IPS-18c (cell line): Measurements from ENCODE around the gene NOTCH4.
A peak's percentile ranks its signal among the peaks of the same experiment; 100 is the strongest.
"Not testable (repeated sequence)": the region's sequence is repeated elsewhere in the genome, so short reads cannot be mapped to it uniquely, and the experiment has no call there.

Experiments used
- H3K4me3 ChIP-seq: 2 replicates; pipeline ENCODE4 v1.7.0; 2013; ENCODE audit warnings: low read depth, mild to moderate bottlenecking, low read length, moderate library complexity; ENCODE audit not compliant: insufficient read depth
- H3K9me3 ChIP-seq: one replicate; pipeline ENCODE4 v1.6.1; 2013; ENCODE audit warnings: mild to moderate bottlenecking, low read length, moderate library complexity; ENCODE audit not compliant: control insufficient read depth, insufficient read depth

NOTCH4 gene

DNA sequence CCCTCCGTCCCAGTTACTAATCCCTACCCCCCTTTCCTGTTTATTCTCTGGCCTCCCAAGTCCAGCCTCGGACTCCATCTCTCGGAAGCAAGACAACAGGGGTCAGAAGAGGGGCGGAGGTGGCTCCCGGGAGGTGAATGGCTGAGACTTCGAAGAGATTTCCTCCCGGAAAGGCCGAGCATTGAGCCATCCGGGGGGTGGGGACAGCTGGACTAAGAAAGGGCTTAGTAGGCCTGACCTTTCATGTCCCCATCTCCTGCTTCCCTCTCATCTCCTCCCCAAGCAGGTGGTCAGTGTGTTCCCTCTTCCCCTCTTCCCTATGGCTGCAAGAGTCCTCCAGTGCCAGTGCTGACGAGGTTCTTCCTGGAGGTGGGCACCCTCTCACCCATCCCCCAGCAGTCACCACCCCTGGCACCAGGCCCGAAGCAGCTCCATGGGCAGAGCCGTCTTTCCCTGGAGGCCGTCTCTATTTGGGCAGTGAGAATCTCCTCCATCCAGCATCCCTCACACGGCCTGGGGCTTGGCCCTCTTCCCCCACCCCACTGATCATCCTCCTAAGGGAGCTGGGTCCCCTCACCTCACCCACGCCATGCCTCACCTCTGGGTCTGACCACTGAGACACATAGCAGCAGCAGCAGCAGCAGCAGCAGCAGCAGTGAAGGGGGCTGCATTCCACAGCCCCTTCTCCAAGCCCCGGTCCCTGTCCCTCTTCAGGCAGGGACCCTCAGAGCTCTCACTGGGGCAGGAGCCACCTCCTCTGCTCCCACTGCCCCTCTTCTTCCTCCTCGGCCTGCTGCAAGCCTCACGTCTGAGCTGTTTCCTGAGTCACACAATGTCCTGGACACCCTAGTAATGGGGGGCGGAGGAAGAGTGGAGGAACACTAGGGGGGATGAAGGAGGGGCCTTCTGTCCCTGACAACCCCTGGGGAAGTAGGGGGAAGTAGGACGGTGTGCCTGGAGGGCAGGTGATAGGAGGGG is at the start of gene NOTCH4:
NOTCH4 (minus strand) TSS at position 810 of the 978 bp plus-strand sequence; CDS start at position 671, 139 bp downstream.
- H3K4me3 ChIP-seq = no peak within 1 kb of the TSS
- no peaks in the 10 kb centered on the region for H3K9me3 ChIP-seq

DNA sequence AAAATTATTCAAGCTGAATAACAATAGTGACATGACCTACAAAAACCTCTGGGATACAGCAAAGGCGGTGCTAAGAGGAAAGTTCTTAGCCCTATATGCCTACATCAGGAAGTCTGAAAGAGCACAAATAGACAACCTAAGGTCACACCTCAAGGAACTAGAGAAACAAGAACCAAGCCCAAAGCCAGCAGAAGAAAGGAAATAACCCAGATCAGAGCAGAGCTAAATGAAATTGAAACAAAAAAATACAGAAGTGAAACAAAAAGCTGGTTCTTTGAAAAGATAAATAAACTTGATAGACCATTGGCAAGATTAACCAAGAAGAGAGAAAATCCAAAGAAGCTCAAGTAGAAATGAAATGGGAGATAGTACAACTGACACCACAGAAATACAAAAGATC is 47.6 kb upstream of the NOTCH4 start:
- no peak overlapping the region for H3K4me3 ChIP-seq
- H3K9me3 ChIP-seq = no peaks in the 10 kb centered on the region

DNA sequence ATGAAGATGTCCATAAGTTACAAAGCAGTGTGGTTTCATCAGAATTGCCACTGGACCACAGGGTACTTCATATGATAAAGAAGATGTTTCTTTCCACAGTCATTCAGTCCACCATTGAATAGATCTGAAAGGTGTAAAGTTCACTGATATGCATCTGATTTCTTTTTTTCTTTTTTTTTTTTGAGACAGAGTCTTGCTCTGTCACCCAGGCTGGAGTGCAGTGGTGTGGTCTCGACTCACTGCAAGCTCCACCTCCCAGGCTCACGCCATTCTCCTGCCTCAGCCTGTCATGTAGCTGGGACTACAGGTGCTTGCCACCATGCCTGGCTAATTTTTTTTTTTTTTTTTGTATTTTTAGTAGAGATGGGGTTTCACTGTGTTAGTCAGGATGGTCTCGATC is 44.6 kb upstream of the NOTCH4 start:
- H3K4me3 ChIP-seq, H3K9me3 ChIP-seq: not testable (repeated sequence)

DNA sequence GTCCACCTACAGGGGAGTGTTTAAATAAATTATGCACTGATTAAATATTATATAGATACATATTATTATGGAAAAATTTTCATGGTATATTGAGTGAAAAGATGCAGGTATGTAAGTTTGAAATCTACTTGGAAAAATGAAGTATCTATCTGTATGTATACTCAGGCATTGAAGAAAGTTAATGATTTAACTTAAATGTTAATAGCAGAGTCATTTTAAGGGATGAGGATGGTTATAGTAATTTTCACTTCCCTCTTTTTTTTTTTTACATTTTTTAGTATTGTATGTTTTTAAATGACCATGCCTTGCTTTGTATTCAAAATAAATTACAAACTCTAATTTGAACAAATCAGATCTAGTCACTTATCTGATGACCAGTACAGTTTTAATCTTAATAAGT is 43.2 kb upstream of the NOTCH4 start:
- Histone ChIP-seq H3K4me3 (no peak overlapping the region), H3K9me3 (no peaks in the 10 kb centered on the region)

DNA sequence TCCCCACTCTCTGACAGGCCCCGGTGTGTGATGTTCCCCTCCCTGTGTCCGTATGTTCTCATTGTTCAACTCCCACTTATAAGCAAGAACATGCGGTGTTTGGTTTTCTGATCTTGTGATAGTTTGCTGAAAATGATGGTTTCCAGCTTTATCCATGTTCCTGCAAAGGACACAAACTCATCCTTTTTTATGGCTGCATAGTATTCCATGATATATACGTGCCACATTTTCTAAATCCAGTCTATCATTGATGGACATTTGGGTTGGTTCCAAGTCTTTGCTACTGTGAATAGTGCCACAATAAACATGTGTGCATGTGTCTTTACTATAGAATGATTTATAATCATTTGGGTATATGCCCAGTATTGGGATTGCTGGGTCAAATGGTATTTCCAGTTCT is 33.4 kb upstream of the NOTCH4 start:
- H3K9me3 ChIP-seq, H3K4me3 ChIP-seq: not testable (repeated sequence)

DNA sequence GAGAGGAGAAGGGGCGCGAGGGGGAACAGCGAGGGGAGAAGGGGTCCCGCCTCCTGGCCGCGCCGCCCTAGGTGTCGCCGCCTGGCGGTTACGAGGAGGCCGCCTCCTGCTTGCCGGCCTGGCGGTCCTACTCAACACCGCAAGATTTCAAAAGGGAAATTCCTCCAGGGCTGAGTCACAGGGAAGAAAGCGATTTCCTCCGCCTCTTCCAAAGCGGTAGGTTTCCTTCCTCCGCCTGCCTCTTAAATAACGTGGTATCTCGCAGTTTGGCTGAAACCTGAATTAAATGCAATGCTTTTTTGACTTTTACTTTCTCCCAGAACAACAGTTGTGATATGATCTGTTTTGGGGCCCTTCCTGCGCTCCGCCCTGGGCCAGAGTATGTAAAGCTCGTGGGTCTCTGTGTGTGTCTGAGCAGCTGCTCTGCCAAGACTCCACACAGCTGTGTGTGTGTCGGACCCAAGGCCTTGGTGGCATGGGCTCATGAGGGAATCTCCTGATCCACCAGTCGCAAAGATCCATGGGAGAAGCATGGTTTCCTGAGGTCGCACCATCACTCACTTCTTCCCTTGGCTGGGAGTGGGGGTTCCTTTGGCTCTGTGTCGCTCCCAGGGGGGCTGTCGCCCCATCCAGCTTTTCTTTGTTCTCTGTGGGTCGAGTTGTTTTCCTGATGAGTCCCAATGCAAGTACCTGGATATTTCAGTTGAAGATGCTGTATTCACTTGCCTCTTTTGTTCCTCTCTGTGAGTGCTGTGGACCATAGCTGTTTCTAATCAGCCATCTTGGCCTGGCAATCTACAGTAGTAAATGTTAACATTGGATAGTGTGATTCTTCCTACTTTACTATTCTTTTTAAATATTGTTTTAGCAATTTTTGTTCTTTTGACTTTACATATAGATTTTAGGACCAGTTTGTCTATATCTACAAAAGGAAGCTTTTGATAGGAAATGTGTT is 31.6 kb upstream of the NOTCH4 start:
- peak overlapping the region; percentile 52; the same call in 1 of the 2 replicates for H3K4me3 ChIP-seq

DNA sequence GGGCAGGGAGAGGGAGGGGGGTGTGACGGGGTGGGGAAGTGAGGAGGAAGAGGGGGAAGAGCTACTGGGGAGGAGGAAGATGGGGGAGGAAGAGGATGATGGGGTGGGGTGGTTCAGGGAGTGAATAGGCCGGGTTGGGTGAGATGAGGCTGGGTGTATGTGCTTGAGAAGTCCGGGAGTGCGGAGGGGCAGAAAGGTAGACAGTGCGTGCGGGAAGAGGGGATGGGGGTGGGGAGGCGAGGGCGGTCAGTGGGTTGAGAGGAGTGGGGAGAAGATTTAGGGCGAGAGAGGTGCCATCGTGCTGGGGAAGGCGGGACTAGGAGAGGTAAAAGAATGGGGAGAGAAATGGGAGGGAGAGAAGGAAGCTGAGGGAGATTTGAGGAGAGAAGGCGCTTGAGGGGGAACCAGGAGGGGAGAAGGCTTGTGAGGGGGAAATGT is 30.9 kb upstream of the NOTCH4 start:
- H3K4me3 ChIP-seq = peak overlapping the region; percentile 52; the same call in 1 of the 2 replicates
- no peaks in the 10 kb centered on the region for H3K9me3 ChIP-seq

More for the DNA sequence above, 31.6 kb upstream of the NOTCH4 start:
- H3K9me3 ChIP-seq = no peaks in the 10 kb centered on the region

DNA sequence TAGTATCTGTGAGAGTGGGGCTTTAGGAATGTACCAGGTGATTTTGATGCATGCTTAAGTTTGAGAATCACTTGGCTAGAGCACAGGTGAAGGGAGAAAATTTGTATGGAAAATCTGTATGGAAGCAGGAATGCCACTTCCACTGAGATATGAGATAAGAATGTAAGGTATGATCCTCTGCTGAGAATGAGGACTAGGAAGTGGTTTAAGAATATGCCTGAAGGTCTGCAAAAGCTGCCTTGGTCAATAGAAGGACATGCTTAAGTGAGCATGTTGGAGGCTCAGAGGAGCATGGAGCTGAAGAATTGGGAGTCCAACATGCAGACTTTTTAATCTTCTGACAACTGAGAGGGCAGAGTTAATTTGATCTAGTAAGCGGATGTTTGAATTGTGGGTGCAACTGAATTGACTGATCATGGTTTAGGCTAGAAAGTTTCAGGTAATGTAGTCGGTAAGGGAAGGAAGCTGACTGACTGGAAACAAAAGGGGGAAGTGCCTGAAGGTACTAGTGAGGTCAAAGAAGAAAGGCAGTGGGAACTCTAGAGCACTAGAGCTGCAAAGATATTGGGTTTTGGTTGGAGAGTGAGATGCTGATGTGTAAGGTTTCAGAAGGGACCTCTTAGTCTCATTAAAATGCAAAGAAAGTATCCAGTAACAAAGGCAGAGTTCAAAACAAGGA is 28.6 kb upstream of the NOTCH4 start:
- no peaks in the 10 kb centered on the region for H3K9me3 ChIP-seq
- H3K4me3 ChIP-seq = no peak overlapping the region

DNA sequence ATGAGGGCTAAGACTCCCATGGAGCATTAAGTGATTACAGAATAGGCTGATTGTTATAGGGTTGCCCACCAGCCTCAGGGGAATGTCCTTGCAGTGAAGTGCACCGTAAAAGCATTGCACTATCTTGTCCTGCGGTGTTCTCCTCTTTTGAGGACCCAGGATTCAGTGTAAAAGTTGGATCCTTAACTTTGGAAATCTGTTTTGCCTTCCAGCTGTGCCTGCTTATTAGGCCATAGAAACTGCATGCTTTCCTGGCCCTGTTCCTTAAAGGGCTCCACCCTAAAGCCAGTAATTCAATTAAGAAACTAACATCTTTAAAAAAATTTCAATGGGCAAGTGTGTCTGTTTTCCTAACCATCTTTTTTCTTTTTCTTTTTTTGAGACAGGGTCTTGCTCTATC is 25.4 kb upstream of the NOTCH4 start:
- H3K4me3 ChIP-seq = no peak overlapping the region

DNA sequence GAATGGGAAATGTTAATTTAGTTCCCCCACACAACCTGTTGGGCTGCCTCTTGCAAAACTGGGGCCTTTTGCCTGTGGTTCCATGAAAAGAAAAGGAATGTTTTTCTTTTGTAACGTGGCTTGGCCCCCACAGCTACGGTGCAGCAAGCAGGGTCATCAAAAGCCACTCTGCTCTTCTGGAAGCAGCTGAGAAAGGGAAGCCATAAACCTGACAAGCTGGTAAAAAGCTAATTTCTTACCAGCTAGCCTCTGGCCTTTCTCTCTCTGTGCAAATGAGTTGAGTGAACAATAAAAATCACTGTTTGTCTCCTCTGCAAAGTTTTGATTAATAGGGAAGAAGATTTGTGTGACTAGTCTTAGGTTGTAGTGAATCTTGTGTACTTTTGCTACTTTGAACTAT is 23.5 kb upstream of the NOTCH4 start:
- Histone ChIP-seq H3K4me3 (no peak overlapping the region), H3K9me3 (no peaks in the 10 kb centered on the region)

More for the DNA sequence above, 25.4 kb upstream of the NOTCH4 start:
- no peaks in the 10 kb centered on the region for H3K9me3 ChIP-seq

DNA sequence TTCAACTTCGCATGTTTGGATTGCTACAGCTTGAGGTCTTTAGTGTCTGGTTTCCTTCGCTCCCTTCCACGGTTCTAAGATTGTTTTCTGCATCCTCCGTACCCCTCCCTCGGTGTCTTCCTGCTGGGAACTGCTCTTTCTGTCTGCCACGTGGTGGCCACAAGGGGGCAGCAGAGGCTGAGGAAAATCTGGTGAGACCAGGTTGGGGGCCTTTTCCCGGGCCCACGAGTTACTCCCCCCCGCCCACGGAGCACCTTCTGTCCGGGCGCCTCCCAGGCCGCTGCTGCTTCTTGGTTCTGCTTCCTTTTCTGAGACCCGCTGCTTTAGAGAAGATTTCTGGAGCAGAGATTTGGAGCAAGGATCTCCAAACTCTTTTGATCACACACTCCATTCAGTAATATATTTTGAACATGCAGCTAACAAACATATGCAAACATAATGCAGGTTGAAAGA is 21.1 kb upstream of the NOTCH4 start:
- no peak overlapping the region for H3K4me3 ChIP-seq

DNA sequence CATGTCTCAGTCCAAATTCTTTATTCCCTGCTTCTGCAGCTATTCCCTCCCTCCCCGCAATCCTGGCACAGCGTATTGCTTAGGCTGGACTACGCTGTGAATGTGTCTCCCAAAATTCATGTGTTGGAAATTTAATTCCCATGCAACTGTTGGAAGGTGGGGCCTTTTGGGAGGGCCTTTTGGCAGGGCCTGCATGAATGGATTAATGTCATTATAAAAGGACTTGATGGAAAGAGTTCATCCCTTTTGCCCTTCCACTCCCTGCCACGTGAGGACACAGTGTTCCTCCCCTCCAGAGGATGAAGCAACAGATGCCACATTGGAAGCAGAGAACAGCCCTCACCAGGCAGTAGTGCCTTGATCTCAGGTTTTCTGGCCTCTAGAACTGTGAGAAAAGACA is 20.4 kb upstream of the NOTCH4 start:
- H3K4me3 ChIP-seq = no peak overlapping the region
- H3K9me3 ChIP-seq = no peaks in the 10 kb centered on the region

More for the DNA sequence above, 21.1 kb upstream of the NOTCH4 start:
- H3K9me3 ChIP-seq = no peaks in the 10 kb centered on the region

DNA sequence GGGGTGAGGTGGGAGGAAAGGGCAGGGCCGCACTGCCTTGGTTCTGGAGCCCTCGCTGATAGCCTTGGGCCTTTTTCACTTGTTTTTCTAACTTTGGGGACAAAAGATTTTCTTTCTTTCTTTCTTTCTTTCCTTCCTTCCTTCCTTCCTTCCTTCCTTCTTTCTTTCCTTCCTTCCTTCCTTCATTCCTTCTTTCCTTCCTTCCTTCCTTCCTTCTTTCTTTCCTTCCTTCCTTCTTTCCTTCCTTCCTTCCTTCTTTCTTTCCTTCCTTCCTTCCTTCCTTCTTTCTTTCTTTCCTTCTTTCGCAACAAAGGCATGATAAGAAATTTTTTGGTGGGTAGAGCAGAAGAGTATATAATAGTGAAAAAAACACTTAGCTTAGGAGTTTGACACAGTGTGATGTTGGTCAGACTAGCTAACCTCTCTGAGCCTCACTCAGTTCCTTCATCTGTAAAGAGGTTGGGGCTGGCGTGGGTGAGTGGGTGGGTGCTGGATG is 18.5 kb upstream of the NOTCH4 start:
- not testable (repeated sequence) for H3K9me3 ChIP-seq, H3K4me3 ChIP-seq

DNA sequence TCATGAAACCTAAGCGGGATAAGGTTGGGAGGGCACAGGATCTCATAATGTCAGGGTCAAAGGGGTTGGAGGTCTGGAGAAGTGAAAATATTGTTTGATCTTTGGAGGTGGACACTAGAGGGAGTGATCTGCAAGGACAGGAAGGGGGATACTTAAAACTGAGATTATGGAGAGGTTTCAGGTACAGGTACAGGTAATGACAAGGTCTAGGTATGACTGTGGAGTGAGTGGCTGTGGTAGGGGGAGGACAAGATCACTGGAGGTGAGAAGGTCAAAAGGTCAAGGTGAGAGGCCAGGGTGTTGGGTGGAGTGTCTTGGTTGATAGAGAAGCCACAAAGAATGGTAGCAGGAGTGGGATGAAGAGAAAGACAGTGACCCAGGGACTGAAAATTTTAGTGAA is 16.8 kb upstream of the NOTCH4 start:
- Histone ChIP-seq H3K9me3 (no peaks in the 10 kb centered on the region), H3K4me3 (no peak overlapping the region)

DNA sequence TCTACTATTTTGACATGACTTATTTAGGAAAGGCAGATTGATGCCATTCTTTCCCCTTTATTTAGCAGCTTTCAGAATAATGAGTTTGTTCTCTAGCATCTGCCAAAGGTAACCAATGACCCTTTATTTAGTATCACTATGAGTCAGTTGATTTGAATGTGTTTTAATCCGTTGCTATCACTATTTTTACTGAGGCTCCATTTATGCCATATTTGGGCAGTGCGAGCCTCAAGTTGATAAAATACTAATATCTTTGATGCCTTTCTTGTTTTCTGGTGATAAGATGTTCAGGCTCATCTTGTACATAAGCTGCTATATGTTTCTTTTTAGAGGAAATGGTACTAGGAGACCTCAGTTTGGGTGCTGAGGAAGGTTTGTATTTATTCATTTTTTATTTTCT is 15.6 kb upstream of the NOTCH4 start:
- Histone ChIP-seq H3K9me3 (no peaks in the 10 kb centered on the region), H3K4me3 (no peak overlapping the region)

DNA sequence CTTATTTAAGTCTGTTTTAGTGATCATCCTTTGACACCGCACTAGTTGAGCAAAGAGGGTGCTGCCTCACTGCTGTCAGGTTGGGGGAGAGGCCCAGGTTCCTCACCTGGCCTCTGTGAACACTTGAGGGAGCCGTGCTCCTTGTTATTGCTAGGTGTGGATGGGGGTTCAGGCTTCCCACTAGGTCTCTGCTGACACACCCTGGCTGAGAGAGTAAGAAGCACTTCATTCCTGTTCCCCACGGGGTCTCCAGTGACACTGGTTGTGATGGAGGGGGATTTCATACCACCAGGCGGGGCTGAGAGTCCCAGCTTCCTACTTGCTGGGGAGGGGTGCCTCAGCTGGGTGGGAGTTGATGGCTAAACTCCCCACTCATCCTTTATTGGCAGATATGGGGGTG is 11.1 kb upstream of the NOTCH4 start:
- Histone ChIP-seq H3K9me3 (no peaks in the 10 kb centered on the region), H3K4me3 (no peak overlapping the region)

DNA sequence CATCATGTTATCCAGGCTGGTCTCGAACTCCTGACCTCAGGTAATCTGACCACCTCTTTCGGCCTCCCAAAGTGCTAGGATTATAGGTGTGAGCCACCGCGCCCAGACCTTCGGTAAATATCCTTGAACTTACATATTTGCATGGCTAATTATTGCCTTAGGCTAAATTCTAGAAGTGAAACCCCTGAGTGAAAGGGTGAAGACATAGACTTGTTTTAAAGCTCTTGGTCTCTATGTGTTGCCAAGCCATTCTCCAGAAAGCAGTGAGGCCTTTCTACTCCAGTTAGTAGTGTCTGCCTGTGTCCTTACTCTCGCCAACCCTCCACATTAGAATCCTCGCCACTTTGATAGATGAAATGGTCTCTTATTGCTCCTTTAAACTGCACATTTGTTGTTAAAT is 2.6 kb upstream of the NOTCH4 start:
- H3K9me3 ChIP-seq = no peaks in the 10 kb centered on the region
- no peak overlapping the region for H3K4me3 ChIP-seq
